CD4-positive, alpha-beta T cell treated with Interleukin-6 for 4 hours (primary cell): ENCODE measurements around the gene PDCD6IP.
"Not testable (repeated sequence)": the region's sequence is repeated elsewhere in the genome, so short reads cannot be mapped to it uniquely, and the experiment has no call there.

Source experiments
- DNase-seq: peaks from one replicate; pipeline ENCODE4 v3.0.0-alpha.2; 2020; ENCODE audit warnings: mixed read lengths

PDCD6IP gene

DNA sequence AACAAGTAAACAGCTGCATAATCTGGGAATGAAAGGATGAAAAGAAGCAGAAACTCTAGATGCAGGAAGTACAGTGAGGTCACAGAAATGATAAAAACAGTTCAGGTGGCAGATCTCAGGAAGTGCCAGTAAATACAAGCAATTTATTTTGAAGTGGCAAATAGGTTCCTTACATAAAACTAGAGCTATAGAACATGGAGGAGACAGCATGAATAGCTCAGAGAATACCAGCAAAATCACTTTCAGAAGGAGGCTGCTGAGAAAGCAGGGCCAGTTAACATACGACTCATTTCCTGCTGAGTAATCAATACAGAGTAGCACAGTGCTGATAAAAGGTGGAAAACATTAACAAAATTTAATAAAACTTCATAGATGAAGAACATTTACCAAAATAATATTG is 57.0 kb downstream of the PDCD6IP start:
- not testable (repeated sequence) for DNase-seq

DNA sequence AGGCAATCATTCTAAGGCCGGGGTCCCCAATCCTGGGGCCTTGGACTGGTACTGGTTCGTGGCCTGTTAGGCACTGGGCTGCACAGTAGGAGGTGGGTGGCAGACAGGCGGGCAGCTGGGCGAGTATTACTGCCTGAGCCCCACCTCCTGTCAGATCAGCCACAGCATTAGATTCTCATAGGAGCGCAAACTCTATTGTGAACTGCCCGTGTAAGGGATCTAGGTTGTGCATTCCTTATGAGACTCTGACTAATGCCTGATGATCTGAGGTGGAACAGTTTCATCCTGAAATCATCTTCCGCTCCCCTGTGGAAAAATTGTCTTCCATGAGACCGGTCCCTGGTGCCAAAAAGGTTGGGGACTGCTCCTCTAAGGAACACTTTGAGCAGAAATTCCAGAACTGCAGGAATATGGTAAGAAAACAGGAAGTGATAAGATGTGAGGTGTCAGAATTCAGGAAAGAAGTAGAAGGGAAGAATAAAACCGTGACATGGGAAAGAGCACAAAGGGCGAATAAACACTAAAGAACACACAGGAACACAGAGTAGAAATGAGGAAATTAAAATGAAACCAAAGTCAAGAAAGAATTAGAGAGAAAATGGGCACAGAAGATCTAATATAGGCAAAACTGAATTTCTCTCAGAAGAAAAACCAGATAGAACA is 57.6 kb downstream of the PDCD6IP start:
- no peak for DNase-seq

DNA sequence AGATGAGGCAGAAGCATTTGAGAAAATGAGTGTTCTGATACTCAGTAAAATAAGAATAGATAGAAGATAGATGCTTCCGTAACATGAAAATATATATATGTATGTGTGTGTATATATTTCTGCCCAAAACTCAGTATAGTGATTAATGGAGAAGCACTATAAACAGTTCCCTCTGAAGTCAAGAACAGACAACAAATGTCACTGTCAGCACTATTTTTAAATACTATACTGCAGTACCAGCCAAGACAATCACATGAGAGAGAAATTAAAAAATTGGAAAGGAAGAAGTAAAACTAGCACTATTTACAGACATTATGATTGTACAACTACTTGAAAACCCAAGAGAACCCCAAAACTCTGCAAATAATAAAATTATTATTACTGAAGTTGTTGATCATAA is 59.3 kb downstream of the PDCD6IP start:
- not testable (repeated sequence) for DNase-seq

DNA sequence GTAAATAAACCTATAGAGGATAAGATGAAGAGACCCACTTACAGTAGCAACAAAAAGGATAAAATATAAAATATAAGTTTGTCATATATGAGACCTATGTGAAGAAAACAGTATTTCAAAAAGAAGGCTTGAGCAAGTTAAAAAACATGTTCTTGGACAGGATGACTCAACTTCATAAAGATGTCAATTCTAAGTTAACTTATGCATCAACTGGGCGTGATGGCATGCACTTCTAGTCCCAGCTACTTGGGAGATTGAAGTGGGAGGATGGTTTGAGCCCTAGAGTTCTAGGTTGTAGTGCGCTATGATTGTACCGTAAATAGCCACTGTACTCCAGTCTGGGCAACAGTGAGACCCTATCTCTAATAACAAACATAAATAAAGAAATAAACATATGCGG is 59.7 kb downstream of the PDCD6IP start:
- no peak for DNase-seq

DNA sequence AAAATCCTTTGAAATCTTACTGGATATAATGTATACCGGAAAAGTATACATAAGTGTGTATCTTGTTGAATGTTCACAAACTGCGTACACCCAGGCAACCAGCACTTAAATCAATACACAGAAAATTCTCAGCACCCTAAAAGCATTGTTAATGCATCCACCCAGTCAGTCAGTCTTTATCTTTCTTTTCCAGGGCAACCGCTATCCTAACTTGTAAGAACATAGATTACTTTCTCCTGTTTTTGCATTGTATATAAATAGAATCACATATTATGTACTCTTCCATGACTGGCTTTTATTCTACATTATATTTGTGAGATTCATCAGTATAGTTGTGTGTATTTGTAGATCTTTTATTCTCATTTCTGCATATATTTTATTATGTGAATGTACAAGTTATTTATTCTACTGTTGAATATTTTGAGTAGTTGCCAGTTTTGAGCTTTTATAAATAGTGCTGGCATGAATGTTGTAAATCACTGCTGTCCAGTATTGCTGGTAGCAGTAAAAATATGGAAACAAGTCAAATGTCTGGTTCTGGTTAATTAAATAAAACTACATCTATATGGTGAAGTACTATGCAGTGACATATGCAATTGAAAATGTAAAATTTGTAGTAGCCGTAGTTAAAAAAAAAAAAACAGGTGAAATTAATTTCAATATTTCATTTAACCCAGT is 62.1 kb downstream of the PDCD6IP start:
- DNase-seq = no peak

DNA sequence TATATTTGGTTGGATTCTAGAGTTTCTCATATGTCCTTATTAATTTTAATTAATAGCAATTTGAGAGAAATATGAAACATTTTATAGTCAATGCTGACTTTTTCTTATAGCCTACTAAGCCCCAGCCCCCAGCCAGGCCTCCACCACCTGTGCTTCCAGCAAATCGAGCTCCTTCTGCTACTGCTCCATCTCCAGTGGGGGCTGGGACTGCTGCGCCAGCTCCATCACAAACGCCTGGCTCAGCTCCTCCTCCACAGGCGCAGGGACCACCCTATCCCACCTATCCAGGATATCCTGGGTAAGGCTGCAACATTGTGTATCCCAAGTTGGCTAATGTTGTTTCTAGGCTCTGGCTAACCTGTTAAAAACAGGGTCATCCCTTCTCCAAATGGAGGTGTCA is 66.7 kb downstream of the PDCD6IP start:
- no peak for DNase-seq

DNA sequence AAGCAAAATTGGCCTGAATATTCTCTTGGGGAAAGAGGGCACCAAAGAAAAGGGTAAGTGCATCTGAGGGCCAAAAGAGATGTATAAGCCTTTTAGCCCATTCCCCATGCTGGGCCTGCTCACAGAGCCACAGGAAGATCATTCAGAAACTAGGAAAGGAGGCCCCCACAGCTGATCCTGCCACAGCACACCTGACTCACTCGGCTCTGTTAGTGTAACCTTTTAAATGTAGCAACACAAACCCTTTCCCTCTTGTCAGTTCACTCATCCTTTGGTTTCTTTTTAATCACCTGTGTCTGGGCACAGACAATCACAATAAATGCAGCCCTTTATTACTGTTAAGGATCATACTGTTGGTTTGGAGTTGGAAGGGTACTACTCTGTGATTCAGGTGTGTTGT is 69.9 kb downstream of the PDCD6IP start:
- DNase-seq = no peak

DNA sequence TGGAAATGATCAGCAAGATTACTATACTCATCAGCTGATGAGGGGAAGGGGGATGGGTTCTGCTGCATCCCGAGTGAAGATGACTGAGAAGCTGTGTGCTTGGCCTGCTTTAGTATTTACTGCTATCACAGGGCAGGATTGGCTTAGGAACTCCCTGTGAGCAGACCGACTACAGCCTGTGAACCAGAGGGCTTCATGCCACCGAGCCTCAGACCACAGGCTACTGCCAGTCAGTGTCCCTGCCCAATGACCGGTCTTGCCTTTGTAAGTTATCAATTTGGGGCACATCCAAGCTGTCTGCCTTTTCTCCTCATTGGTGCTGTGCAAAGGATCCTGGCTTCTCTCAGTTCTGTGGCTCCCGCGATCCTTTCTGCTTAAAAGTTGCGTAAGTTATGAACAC is 71.5 kb downstream of the PDCD6IP start:
- DNase-seq = no peak

DNA sequence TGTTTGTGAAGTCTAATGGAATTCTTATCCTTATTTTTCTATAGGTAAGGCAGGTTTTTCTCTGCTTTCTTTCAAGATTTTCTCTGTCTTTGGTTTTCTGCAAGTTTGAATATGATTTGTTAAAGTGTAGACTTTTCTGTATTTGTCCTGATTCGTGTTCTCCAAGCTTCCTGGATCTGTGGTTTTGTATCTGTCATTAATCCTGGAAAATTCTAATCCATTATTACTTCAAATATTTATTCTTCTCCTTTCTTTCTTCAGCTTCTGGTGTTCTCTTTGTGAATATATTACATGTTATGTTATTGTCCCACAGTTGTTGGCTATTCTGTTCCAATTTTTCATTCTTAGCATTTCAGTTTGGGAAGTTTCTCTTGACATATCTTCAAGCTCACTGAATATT is 76.4 kb downstream of the PDCD6IP start:
- DNase-seq = no peak

DNA sequence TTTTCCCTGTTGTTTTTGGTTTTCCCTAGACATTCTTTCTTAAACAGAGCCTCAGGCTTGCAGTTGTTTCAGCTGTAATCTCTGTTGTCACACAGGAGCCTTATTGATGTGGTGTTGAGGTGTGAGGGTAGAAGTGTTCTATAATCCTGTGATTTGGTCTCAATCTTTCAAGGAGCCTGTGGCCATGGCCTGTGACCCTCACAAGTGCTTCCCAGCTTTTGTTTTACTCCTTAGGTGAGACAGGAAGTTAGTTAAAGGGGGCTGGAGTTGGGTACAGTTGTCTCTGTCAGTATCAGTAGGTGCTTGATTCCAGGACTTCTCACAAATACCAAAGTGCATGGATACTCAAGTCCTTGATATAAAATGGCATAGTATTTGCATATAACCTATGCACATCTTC is 77.2 kb downstream of the PDCD6IP start:
- no peak for DNase-seq

DNA sequence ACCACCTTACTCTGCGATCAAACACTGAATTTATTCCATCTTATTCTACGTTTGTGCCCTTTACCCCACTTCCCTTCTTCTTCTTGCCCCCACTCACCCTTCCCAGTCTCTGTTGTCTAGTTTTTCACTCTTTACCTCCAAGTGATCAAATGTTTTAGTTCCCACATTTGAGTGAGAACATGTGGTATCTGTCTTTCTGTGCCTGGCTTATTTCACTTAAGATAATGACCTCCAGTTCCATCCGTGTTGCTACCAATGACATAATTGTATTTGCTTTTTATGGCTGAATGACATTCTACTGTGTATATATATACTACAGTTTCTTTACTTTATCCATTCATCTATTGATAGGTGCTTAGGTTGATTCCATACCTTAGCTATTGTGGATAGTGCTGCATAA is 78.8 kb downstream of the PDCD6IP start:
- DNase-seq = no peak

DNA sequence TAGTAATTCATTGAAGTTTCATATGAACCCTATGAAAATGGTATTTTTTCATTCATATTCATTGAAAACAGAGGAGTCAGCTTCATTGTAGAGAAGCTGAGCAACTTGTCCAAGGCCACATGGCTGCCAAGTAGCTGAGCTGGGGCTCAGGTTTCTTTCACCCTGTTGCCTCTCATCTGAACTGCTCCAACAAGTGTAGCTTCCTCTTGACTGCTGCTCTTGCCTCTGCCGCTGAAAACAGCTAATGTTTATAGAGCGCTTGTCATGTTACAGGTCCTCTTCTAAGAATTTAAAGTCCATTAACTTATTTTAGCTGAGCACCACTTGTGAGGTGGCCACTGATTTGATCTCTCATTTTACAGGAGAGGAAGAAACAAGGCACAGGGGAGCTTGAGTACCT is 81.1 kb downstream of the PDCD6IP start:
- DNase-seq = no peak

DNA sequence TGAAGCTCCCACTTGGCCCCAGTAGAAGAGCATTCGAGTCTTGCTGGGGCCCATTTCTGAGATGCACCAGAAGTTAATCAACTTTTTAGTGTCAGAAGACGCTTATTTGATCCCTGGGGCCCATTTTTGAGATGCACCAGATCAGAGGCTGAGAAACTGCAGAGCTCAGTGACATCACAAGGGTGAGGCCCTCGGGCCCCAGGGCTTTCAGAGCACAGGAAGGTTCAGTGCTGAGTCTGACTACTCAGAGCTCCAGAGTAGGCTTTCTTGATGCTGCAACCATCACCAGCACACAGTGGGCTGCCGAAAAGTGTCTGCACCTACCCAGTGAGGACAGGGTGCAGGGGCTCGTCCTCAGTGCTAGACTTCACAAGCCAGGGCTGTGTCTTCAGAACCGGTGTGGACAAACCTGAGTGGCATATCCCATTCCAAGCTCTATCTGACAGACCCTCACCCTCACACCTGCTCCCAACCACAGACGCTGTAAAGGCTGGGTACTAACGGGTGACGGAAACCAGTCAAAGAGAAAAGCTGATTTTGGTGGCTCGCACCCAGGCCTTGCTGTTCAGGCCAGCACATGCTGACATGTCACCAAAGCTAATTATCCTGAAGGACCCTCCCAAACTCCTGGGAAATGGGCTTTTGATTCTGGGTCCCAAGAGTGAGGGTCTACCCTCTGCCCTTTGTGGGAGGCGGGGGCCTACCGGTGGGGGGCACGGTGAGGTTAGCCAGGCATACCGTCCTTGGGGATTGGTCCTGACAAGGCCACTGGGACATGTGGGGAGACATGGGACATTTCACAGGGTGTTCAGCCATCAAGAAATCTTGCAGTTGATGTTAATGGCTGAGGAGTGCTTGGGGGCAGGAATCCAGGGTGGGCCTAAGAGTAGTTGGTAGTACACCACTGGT is 83.0 kb downstream of the PDCD6IP start:
- DNase-seq = no peak

DNA sequence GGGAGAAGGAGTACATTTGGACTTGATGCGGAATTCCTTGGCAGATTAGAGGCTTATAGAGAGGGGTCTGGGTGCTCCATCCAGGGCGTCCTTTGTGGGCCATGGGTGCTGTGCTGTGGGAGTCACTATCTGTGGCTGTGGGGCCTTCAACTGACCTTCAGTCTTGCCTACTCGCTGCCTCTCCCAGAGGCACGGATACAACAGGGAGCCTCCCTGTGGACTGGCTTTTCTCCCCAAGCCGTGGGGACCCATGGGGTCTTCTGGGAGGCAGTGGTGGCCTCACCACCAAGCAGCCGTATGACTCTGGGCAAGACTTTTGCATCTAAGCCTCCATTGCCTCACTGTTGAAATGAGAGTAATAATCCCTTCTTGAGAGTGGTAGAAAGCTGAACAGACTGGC is 83.9 kb downstream of the PDCD6IP start:
- DNase-seq = no peak

DNA sequence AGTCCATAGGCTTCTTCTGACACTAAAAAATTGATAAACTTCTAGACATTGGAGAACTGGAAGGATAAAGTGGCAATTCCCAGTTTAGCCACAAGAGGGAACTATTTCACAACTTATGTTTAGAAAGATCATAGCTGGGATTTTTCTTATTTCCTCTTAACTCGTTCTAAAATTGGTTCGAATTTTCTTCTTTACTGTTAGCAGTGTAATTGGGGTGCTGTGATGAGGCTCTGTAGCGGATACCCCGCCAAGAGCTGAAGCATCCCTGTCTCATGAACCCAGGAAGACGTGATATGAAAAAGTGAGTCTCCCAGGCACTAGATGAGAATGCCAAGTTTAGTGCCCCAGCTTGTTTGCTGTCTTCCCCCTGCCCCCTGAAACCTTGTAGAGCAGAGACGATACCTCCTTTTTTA is 85.1 kb downstream of the PDCD6IP start:
- DNase-seq = peak; percentile 7

DNA sequence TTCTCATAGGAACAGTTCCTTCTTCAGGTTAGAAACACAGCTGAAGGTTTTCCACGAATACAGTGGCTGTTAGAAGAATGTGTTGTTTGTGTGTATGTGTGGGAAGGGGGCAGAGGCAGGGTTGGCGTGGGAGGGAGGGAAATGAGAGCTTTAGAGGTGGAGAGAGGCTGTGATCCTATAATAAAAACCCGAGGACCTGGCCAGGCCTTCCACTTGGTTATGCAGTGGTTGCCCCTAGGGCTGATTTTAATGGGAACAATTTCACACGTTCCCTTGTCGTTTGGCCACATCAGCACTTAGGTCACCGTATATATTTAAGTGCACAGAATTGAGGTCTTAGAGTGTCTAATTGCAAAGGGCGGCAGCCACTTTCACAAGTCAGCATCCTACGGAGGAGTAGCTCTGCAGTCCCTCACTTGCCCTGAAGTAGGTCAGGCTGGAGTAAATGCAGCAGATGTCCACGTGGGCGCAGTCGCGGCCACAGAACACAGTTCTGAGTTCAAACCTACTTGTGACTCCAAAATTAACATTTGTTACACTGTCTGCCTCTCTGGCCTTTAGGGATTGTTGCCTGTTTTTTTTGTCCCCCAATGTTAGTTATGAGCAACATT is 85.6 kb downstream of the PDCD6IP start:
- DNase-seq = no peak

DNA sequence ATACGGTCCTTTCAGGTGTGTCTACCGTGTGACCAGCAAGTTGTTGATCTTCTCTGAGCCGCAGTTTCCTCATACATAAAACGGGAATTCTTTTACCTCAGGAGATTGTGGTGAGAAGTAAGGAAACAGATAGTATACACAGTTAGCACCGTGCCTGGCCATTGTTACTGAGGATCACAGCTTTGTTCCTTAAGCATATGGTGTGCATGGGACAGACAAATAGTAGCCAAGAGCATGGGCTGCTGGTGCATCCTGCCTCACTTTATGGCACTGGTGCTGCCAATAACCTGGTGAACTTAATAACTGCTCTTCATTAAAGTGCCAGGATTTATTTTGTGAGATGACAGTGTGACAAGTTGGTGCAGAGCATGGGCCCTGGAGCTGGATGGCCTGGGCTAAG is 86.3 kb downstream of the PDCD6IP start:
- DNase-seq = no peak

DNA sequence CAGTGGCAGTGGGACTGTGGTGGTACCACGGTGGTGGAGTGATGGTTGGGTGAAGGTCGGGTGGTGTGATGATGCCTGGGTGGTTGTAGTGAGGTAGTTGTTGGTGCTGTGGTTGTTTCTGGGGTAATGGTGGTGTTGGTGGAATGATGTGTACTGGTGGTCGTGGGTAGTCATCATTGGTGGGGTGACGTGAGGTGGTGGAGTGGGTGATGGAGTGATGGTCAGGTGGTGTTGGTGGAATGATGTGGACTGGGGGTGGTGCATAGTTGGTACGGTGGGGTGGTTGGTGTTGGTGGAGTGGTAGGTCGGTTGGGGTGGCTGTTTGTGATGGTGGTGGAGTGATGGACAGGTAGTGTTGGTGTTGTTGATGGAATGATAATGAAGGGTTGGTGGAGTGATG is 87.1 kb downstream of the PDCD6IP start:
- DNase-seq = no peak

DNA sequence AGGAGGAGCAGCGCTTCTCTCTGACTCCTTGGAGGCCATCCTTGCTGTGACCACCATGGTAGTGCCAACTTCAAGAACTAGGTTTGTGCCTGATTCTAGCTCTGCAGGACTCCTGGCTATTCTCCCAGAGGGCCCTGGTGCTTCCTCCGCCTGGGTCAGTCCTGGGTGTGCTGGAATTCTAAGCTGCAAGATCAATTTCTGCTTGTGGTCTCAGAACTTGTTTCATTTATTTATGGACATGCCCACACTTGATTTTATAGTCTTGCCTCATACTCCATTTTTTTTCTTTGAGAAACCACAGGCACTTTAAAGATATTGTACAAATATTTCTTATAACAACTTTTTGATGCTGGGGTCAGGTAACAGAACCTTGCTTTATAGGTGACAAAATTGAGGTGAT is 87.6 kb downstream of the PDCD6IP start:
- DNase-seq = no peak

DNA sequence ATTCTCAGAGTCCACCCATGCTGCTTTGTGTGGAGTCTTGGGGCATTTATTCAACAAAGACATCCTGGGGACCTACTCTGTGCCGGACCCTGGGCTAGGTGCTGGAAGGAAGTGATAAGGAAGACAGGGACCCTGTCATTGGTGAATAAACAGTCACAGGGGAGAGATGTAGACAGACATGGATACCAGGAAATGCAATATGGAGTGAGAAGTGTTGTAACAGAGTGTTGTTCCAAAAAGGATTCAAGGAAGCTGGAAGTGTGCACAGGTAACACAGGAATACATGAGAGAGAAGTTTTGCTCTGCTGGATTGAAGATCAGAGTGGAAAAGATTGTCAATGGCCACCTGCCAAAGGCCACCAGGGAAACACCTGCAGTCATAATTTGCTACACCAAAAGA is 89.0 kb downstream of the PDCD6IP start:
- DNase-seq = no peak

DNA sequence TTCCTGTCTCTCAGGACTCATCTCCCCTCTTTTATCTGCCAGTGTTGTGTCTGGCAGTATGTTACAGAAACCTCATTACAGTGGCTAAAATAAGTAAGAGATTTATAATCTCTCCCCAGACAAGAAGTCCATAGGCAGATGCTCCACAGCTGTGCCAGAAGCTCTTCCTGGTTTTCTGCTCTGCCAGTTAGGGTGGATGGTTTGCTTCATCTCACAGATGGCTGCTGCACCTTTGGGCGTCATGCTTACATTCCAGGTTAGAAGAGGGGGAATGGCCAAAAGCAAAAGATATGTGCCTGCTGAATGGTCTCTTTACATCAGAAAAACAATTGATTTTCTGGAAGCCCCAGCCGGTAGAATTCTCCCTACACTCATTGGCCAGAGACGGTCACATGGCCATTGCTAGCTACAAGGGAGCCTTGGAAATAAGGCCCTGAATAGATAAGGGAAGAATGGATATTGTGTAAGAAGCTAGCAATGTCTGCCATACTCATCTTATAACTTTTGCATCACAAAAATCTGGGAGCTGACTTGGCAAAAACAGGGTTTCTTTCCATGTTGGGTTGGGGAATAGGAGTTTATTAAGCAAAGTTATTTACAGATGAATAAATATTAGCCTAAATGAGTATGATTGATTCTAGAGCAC is 91.1 kb downstream of the PDCD6IP start:
- DNase-seq = no peak

DNA sequence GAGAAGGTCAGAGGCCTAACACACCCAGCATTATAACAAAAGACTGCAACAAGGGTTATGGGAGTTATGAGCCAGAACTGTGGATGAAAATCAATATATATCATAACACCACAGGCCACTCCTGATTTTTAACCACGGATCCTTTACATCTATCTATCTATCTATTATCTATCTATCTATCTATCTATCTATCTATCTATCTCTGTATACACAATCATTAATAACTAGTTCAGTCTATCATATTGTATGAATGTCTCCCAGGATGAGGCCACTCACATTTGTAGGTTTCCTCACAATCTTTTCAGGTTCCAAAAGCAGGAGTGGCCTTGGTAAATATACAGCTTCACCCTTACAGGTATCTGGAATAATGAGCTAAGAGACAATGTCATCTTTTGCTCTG is 94.2 kb downstream of the PDCD6IP start:
- no peak for DNase-seq

DNA sequence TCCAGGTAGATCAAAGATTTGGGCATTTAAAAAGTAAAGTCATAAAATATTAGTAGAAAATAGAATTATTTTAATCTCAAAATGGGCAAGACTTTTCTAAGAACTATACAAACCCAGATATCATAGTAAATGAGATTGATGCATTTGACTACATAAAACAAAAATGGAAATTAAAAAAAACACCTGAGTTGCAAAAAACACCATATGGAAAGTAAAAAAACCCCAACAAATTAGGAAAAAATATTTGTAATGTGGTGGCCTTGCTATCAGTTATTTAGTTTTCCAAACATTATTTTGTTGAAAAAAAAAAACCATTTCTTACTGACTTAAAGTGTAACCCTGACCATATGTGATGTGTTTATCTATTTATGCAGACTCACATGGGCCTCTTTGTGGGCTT is 97.2 kb downstream of the PDCD6IP start:
- no peak for DNase-seq
